ENCODE measurements around the gene TRIO.

DNA sequence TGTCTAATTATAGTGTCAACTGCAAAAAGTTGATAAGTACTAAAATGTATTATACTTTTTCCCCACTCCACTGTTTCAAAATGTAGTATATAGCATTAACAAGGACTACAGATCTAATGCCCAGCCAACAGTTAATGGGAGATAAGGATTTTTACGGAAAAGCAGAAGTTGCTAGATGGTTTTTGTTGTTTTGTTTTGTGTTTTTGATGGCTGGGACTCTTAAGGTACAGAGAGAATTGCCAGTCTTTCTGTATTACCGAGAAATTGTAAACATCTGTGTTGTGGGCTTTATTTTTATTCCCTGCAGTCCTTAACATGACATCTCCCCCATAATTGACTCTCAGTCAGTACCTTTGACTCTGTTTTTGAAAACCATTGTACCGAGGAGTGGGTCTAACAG lies 44.0 kb downstream of the TRIO start:
- TF ChIP-seq, protein P1, sequence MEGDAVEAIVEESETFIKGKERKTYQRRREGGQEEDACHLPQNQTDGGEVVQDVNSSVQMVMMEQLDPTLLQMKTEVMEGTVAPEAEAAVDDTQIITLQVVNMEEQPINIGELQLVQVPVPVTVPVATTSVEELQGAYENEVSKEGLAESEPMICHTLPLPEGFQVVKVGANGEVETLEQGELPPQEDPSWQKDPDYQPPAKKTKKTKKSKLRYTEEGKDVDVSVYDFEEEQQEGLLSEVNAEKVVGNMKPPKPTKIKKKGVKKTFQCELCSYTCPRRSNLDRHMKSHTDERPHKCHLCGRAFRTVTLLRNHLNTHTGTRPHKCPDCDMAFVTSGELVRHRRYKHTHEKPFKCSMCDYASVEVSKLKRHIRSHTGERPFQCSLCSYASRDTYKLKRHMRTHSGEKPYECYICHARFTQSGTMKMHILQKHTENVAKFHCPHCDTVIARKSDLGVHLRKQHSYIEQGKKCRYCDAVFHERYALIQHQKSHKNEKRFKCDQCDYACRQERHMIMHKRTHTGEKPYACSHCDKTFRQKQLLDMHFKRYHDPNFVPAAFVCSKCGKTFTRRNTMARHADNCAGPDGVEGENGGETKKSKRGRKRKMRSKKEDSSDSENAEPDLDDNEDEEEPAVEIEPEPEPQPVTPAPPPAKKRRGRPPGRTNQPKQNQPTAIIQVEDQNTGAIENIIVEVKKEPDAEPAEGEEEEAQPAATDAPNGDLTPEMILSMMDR (IDR thresholded peaks at IDR 0.05): no peak
- TF ChIP-seq NFYB (CRISPR knock-in tag; conservative IDR thresholded peaks at IDR 0.05; ENCODE audit: low read depth) (no peak), KAT7 (CRISPR knock-in tag; IDR thresholded peaks at IDR 0.05; ENCODE audit: borderline replicate concordance) (no peak), ZNF138 (CRISPR knock-in tag; conservative IDR thresholded peaks at IDR 0.05) (no peak), TEAD4 (CRISPR knock-in tag; IDR thresholded peaks at IDR 0.05) (no peak), ZNF263 (CRISPR knock-in tag; IDR thresholded peaks at IDR 0.05; ENCODE audit: low read depth) (no peak), ZNF232 (CRISPR knock-in tag; IDR thresholded peaks at IDR 0.05) (no peak)
- TF ChIP-seq, protein P2, sequence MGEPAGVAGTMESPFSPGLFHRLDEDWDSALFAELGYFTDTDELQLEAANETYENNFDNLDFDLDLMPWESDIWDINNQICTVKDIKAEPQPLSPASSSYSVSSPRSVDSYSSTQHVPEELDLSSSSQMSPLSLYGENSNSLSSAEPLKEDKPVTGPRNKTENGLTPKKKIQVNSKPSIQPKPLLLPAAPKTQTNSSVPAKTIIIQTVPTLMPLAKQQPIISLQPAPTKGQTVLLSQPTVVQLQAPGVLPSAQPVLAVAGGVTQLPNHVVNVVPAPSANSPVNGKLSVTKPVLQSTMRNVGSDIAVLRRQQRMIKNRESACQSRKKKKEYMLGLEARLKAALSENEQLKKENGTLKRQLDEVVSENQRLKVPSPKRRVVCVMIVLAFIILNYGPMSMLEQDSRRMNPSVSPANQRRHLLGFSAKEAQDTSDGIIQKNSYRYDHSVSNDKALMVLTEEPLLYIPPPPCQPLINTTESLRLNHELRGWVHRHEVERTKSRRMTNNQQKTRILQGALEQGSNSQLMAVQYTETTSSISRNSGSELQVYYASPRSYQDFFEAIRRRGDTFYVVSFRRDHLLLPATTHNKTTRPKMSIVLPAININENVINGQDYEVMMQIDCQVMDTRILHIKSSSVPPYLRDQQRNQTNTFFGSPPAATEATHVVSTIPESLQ (CRISPR knock-in tag; IDR thresholded peaks at IDR 0.05): no peak
